Fibroblast of lung (primary cell): ENCODE results near the gene SULT1A1. TPM values are rescaled to one million over a fixed set of nuclear protein-coding genes. Genes with fewer than 3 reads are reported as not detected.

Source experiments
- DNase-seq, 2 donors: peaks; one replicate each; pipeline versions ENCODE4 v3.0.0 to v3.0.0-alpha.2; 2010; ENCODE audit warnings: low read depth in 2 of 2
- H2AFZ ChIP-seq: 2 replicates; pipeline ENCODE4 v1.5.1; 2012; ENCODE audit warnings: low read length, control low read depth, inconsistent platforms
- H3K27ac ChIP-seq: 2 replicates; pipeline ENCODE4 v1.5.1; 2011; ENCODE audit warnings: low read length, control low read depth; ENCODE audit not compliant: insufficient read depth
- H3K27me3 ChIP-seq: 2 replicates; pipeline ENCODE4 v1.5.1; 2011; ENCODE audit warnings: mild to moderate bottlenecking, low read length; ENCODE audit not compliant: control insufficient read depth, insufficient read depth
- H3K36me3 ChIP-seq: 2 replicates; pipeline ENCODE4 v1.5.1; 2011; ENCODE audit warnings: low read length; ENCODE audit not compliant: control insufficient read depth, insufficient read depth
- H3K4me1 ChIP-seq: 2 replicates; pipeline ENCODE4 v1.5.1; 2011; ENCODE audit warnings: low read length; ENCODE audit not compliant: control insufficient read depth, insufficient read depth; ENCODE audit errors: extremely low read depth
- H3K4me2 ChIP-seq: 2 replicates; pipeline ENCODE4 v1.5.1; 2011; ENCODE audit warnings: low read length, control low read depth; ENCODE audit not compliant: insufficient read depth; ENCODE audit errors: extremely low read depth
- H3K4me3 ChIP-seq, 4 experiments: fragments of 200-600 bp in 1 of 4; sonication (generic) in 1 of 4; replicated peaks in 1 of 4; 2 replicates each; pipeline ENCODE4 v1.5.1; 2011 to 2016; ENCODE audit warnings: low read length in 4 of 4, low read depth in 3 of 4, mild to moderate bottlenecking in 3 of 4, control low read depth in 2 of 4, inconsistent platforms in 1 of 4, mixed read lengths in 1 of 4; ENCODE audit not compliant: insufficient read depth in 1 of 4; ENCODE audit errors: control extremely low read depth in 1 of 4
- H3K79me2 ChIP-seq: 2 replicates; pipeline ENCODE4 v1.5.1; 2012; ENCODE audit warnings: mild to moderate bottlenecking, low read length, inconsistent platforms; ENCODE audit not compliant: control insufficient read depth, insufficient read depth
- H3K9ac ChIP-seq: 2 replicates; pipeline ENCODE4 v1.5.1; 2011; ENCODE audit warnings: mild to moderate bottlenecking, low read length, control low read depth; ENCODE audit not compliant: insufficient read depth
- H3K9me3 ChIP-seq: 2 replicates; pipeline ENCODE4 v1.5.1; 2012; ENCODE audit warnings: low read depth, low read length; ENCODE audit not compliant: control insufficient read depth, insufficient read depth
- H4K20me1 ChIP-seq: 2 replicates; pipeline ENCODE4 v1.5.1; 2011; ENCODE audit warnings: low read length; ENCODE audit not compliant: control insufficient read depth, insufficient read depth; ENCODE audit errors: extremely low read depth
- CTCF ChIP-seq, 2 donors: IDR thresholded peaks in 1 of 2; conservative IDR thresholded peaks in 1 of 2; 1 replicate in 1 of 2; 2 replicates in 1 of 2; pipeline ENCODE4 v1.5.1; 2011 to 2012; ENCODE audit warnings: low read length in 2 of 2, control low read depth in 1 of 2, inconsistent platforms in 1 of 2, low read depth in 1 of 2, mild to moderate bottlenecking in 1 of 2
- EZH2 ChIP-seq: IDR thresholded peaks from 2 replicates; pipeline ENCODE4 v1.5.1; 2012; ENCODE audit warnings: low read length, control low read depth, mild to moderate bottlenecking; ENCODE audit errors: missing control alignments
- polyA plus RNA-seq, 2 donors: library from polyadenylated mRNA; depleted of rRNA in 1 of 2; stranded (reverse) in 1 of 2; unstranded in 1 of 2; fragments of >200 nt; gene quantifications; 2 replicates each; pipeline ENCODE4 v1.2.1, GENCODE V29; 2011 to 2012; ENCODE audit warnings: missing spikeins in 1 of 2
- total RNA-seq: library from RNA; depleted of rRNA; stranded (reverse); fragments of >200 nt; gene quantifications from 2 replicates; pipeline ENCODE4 v1.2.1, GENCODE V29; 2014

The SULT1A1 gene
- total and polyA plus RNA-seq, 2 donors (not counting 1 experiment from before 2014, with no cell fraction given): 1.3 to 1.7 TPM

DNA sequence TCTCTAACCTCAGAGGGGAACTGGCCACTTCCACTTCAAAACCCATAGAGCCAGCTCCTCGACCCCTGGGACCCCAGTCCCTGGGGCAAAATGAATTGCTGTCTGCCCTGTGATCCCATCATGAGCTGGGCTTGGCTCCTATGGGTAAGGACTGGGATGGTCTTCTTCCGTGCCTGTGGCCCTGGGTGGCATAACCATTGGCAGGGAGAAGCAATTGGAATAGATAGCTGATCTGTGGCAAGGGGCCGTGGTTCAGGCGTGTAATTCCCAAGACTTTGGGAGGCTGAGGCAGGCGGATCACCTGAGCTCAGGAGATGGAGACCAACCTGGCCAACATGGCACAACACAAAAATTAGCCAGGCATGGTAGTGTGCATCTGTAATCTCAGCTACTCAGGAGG, 17.3 kb downstream of the SULT1A1 start:
- Histone ChIP-seq H3K4me3 (no peak overlapping the region), H3K9ac (no peak overlapping the region), H3K27me3 (no peaks in the 10 kb centered on the region), H3K4me2 (no peak overlapping the region), H4K20me1 (no peaks in the 10 kb centered on the region), H3K79me2 (no peaks in the 10 kb centered on the region), H3K4me1 (no peaks in the 10 kb centered on the region), H3K27ac (no peak overlapping the region), H2AFZ (no peak overlapping the region), H3K36me3 (no peaks in the 10 kb centered on the region), H3K9me3 (no peaks in the 10 kb centered on the region)
- DNase-seq: no peak
- no peak for TF ChIP-seq EZH2
- no peak for TF ChIP-seq CTCF (conservative IDR thresholded peaks at IDR 0.05 in 1 of 2, IDR thresholded peaks at IDR 0.05 in 1 of 2; ENCODE audit: low read depth in 1 of 2, low read length in 2 of 2)

DNA sequence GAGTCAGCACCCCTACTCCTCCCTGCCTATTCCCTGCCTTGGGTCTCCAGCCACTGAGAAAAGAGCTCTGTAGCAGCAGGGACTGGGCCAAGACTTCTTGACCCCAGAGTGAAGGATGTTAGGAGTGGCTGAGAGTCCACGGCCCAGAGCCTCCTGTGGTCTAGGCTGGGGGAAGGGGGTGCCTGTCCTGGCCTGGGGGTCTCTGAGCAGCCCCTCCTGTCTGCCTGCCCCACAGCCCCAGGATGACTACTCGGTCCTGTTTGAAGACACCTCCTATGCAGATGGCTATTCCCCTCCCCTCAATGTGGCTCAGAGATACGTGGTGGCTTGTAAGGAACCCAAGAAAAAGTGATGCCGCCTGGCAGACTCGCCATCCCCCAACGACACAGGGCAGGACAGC, 18.5 kb downstream of the SULT1A1 start:
- Histone ChIP-seq H3K4me1 (no peaks in the 10 kb centered on the region), H3K79me2 (no peaks in the 10 kb centered on the region), H4K20me1 (no peaks in the 10 kb centered on the region), H3K9me3 (no peaks in the 10 kb centered on the region), H3K9ac (no peak overlapping the region), H3K27ac (no peak overlapping the region), H3K4me2 (no peak overlapping the region), H3K4me3 (no peak overlapping the region), H3K27me3 (no peaks in the 10 kb centered on the region), H3K36me3 (no peaks in the 10 kb centered on the region), H2AFZ (no peak overlapping the region)
- no peak for DNase-seq
- TF ChIP-seq EZH2: no peak
- TF ChIP-seq CTCF (conservative IDR thresholded peaks at IDR 0.05 in 1 of 2, IDR thresholded peaks at IDR 0.05 in 1 of 2; ENCODE audit: low read depth in 1 of 2, low read length in 2 of 2): no peak

- no peak for DNase-seq
These were observed 19.2 kb downstream of the SULT1A1 start for GRCh38 chr16:28590384-28591340.

More at GRCh38 chr16:28590384-28591340, 19.2 kb downstream of the SULT1A1 start:
- Histone ChIP-seq H3K27ac (no peak overlapping the region), H3K4me1 (no peaks in the 10 kb centered on the region), H3K4me2 (no peak overlapping the region), H3K9ac (no peak overlapping the region), H3K27me3 (no peaks in the 10 kb centered on the region), H3K4me3 (no peak overlapping the region), H2AFZ (no peak overlapping the region), H3K36me3 (no peaks in the 10 kb centered on the region), H3K9me3 (no peaks in the 10 kb centered on the region), H3K79me2 (no peaks in the 10 kb centered on the region), H4K20me1 (no peaks in the 10 kb centered on the region)
- TF ChIP-seq CTCF (conservative IDR thresholded peaks at IDR 0.05 in 1 of 2, IDR thresholded peaks at IDR 0.05 in 1 of 2; ENCODE audit: low read depth in 1 of 2, low read length in 2 of 2) (no peak), EZH2 (no peak)
